Fibroblast of lung (primary cell): ENCODE measurements around the gene MEG3. TPM values are rescaled to one million over a fixed set of nuclear protein-coding genes. Genes with fewer than 3 reads are reported as not detected.

Source experiments
- DNase-seq, 2 donors: peaks; one replicate each; pipeline versions ENCODE4 v3.0.0 to v3.0.0-alpha.2; 2010; ENCODE audit warnings: low read depth in 2 of 2
- H2AFZ ChIP-seq: 2 replicates; pipeline ENCODE4 v1.5.1; 2012; ENCODE audit warnings: low read length, control low read depth, inconsistent platforms
- H3K27ac ChIP-seq: 2 replicates; pipeline ENCODE4 v1.5.1; 2011; ENCODE audit warnings: low read length, control low read depth; ENCODE audit not compliant: insufficient read depth
- H3K27me3 ChIP-seq: 2 replicates; pipeline ENCODE4 v1.5.1; 2011; ENCODE audit warnings: mild to moderate bottlenecking, low read length; ENCODE audit not compliant: control insufficient read depth, insufficient read depth
- H3K36me3 ChIP-seq: 2 replicates; pipeline ENCODE4 v1.5.1; 2011; ENCODE audit warnings: low read length; ENCODE audit not compliant: control insufficient read depth, insufficient read depth
- H3K4me1 ChIP-seq: 2 replicates; pipeline ENCODE4 v1.5.1; 2011; ENCODE audit warnings: low read length; ENCODE audit not compliant: control insufficient read depth, insufficient read depth; ENCODE audit errors: extremely low read depth
- H3K4me2 ChIP-seq: 2 replicates; pipeline ENCODE4 v1.5.1; 2011; ENCODE audit warnings: low read length, control low read depth; ENCODE audit not compliant: insufficient read depth; ENCODE audit errors: extremely low read depth
- H3K4me3 ChIP-seq, 4 experiments: fragments of 200-600 bp in 1 of 4; sonication (generic) in 1 of 4; replicated peaks in 1 of 4; 2 replicates each; pipeline ENCODE4 v1.5.1; 2011 to 2016; ENCODE audit warnings: low read length in 4 of 4, low read depth in 3 of 4, mild to moderate bottlenecking in 3 of 4, control low read depth in 2 of 4, inconsistent platforms in 1 of 4, mixed read lengths in 1 of 4; ENCODE audit not compliant: insufficient read depth in 1 of 4; ENCODE audit errors: control extremely low read depth in 1 of 4
- H3K79me2 ChIP-seq: 2 replicates; pipeline ENCODE4 v1.5.1; 2012; ENCODE audit warnings: mild to moderate bottlenecking, low read length, inconsistent platforms; ENCODE audit not compliant: control insufficient read depth, insufficient read depth
- H3K9ac ChIP-seq: 2 replicates; pipeline ENCODE4 v1.5.1; 2011; ENCODE audit warnings: mild to moderate bottlenecking, low read length, control low read depth; ENCODE audit not compliant: insufficient read depth
- H3K9me3 ChIP-seq: 2 replicates; pipeline ENCODE4 v1.5.1; 2012; ENCODE audit warnings: low read depth, low read length; ENCODE audit not compliant: control insufficient read depth, insufficient read depth
- H4K20me1 ChIP-seq: 2 replicates; pipeline ENCODE4 v1.5.1; 2011; ENCODE audit warnings: low read length; ENCODE audit not compliant: control insufficient read depth, insufficient read depth; ENCODE audit errors: extremely low read depth
- EZH2 ChIP-seq: IDR thresholded peaks from 2 replicates; pipeline ENCODE4 v1.5.1; 2012; ENCODE audit warnings: low read length, control low read depth, mild to moderate bottlenecking; ENCODE audit errors: missing control alignments
- polyA plus RNA-seq, 2 donors: library from polyadenylated mRNA; depleted of rRNA in 1 of 2; stranded (reverse) in 1 of 2; unstranded in 1 of 2; fragments of >200 nt; gene quantifications; 2 replicates each; pipeline ENCODE4 v1.2.1, GENCODE V29; 2011 to 2012; ENCODE audit warnings: missing spikeins in 1 of 2
- total RNA-seq: library from RNA; depleted of rRNA; stranded (reverse); fragments of >200 nt; gene quantifications from 2 replicates; pipeline ENCODE4 v1.2.1, GENCODE V29; 2014
- TF ChIP-seq, protein P1 (sequence below), 2 donors: IDR thresholded peaks in 1 of 2; conservative IDR thresholded peaks in 1 of 2; 1 replicate in 1 of 2; 2 replicates in 1 of 2; pipeline ENCODE4 v1.5.1; 2011 to 2012; ENCODE audit warnings: low read length in 2 of 2, control low read depth in 1 of 2, inconsistent platforms in 1 of 2, low read depth in 1 of 2, mild to moderate bottlenecking in 1 of 2

The MEG3 gene
- total and polyA plus RNA-seq, 2 donors (not counting 1 experiment from before 2014, with no cell fraction given): 104 to 182 TPM

DNA sequence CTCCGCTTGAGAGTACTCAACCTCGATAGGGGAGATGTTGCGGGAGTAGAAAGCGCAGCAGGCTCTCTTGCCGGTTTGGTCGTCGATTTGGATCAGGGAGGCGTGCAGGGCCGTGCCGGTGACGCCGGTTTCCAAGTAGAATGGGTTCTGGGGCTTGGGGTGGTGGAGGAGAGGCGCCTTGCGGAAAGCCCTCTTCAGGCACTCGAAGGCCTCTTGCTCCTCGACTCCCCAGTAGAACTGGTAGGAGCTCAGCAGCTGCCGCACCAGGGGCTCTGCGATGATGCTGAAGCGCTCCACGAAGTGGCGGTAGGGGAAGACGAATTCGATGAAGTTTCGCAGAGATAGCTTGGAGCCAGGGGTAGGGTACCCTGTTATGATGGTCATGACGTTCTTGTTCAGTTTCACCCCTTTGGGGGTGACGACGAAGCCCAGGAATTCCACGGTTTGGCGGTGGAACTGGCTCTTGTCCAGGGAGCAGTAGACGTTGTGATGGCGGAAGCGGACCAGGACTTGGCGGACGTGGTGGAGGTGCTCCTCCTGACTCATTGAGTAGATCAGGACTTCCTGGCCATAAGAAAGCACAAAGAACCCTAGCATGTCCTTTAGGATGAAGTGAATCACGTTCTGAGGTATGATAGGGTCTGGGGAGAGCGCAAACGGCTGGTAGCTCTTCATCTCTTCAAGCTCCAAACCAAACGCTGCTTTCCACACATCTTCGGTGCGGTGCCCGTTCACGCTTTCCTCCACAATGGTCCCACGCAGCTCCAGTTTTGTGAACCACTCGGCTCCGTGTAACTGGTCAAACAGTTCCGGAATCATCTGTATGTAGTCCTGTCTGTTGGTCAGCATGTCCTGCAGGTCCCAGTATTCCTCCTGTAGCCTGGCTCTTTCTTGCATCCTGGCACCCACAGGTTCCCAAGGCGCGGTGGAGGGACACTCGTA lies 56.4 kb downstream of the MEG3 start:
- Histone ChIP-seq H3K9ac (no peak overlapping the region), H2AFZ (no peak overlapping the region), H3K4me2 (no peak overlapping the region), H3K4me3 (no peak overlapping the region), H3K27me3 (no peaks in the 10 kb centered on the region), H3K27ac (no peak overlapping the region), H3K36me3 (peaks cover 12% of the 10 kb centered on the region), H4K20me1 (no peaks in the 10 kb centered on the region), H3K79me2 (no peaks in the 10 kb centered on the region), H3K9me3 (no peaks in the 10 kb centered on the region), H3K4me1 (no peaks in the 10 kb centered on the region)
- no peak for DNase-seq
- TF ChIP-seq, protein P1, sequence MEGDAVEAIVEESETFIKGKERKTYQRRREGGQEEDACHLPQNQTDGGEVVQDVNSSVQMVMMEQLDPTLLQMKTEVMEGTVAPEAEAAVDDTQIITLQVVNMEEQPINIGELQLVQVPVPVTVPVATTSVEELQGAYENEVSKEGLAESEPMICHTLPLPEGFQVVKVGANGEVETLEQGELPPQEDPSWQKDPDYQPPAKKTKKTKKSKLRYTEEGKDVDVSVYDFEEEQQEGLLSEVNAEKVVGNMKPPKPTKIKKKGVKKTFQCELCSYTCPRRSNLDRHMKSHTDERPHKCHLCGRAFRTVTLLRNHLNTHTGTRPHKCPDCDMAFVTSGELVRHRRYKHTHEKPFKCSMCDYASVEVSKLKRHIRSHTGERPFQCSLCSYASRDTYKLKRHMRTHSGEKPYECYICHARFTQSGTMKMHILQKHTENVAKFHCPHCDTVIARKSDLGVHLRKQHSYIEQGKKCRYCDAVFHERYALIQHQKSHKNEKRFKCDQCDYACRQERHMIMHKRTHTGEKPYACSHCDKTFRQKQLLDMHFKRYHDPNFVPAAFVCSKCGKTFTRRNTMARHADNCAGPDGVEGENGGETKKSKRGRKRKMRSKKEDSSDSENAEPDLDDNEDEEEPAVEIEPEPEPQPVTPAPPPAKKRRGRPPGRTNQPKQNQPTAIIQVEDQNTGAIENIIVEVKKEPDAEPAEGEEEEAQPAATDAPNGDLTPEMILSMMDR (conservative IDR thresholded peaks at IDR 0.05 in 1 of 2, IDR thresholded peaks at IDR 0.05 in 1 of 2; ENCODE audit: low read depth in 1 of 2, low read length in 2 of 2): no peak
- TF ChIP-seq EZH2: no peak

DNA sequence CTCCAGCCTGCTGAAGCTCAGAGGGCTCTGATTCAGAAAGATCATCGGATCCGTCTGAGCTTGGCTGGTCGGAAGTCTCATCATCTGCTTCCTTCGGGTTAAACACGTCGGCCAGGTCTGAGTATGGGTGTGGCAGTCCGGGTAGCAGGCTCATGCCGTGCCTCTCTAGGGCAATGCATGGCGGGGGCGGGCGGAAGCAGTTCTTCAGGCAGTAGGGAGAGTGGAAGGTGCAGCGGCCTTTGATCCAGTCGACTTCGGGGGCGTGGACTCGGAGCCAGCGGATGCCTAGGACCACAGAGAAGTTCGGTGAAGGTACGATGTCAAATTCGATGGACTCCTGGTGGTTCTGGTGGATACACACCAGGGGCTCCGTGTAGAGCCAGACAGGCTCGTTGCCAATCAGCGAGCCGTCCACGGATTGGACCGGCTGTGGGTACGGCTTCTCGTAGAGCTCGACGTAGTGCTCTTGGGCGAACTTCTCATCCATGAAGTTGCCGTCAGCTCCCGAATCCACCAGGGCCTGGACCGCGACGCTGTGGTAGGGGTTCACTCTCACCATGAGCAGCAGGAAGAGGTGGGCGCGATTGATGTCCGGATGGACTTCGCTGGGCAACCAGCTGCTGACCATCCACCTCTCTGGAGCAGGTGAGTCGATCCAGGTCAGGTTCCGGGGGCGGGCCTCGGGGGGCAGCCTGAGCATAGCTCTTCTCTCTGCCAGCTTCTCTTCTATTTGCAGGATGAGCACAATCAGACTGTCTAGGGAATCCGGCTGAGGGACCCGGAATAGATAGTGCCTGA lies 57.3 kb downstream of the MEG3 start:
- Histone ChIP-seq H4K20me1 (no peaks in the 10 kb centered on the region), H3K4me3 (no peak overlapping the region), H3K4me1 (no peaks in the 10 kb centered on the region), H3K27me3 (no peaks in the 10 kb centered on the region), H3K36me3 (peaks cover 12% of the 10 kb centered on the region), H3K9me3 (no peaks in the 10 kb centered on the region), H3K9ac (no peak overlapping the region), H2AFZ (no peak overlapping the region), H3K27ac (no peak overlapping the region), H3K79me2 (no peaks in the 10 kb centered on the region), H3K4me2 (no peak overlapping the region)
- no peak for DNase-seq
- no peak for TF ChIP-seq EZH2
- TF ChIP-seq, protein P1 (conservative IDR thresholded peaks at IDR 0.05 in 1 of 2, IDR thresholded peaks at IDR 0.05 in 1 of 2; ENCODE audit: low read depth in 1 of 2, low read length in 2 of 2): no peak

DNA sequence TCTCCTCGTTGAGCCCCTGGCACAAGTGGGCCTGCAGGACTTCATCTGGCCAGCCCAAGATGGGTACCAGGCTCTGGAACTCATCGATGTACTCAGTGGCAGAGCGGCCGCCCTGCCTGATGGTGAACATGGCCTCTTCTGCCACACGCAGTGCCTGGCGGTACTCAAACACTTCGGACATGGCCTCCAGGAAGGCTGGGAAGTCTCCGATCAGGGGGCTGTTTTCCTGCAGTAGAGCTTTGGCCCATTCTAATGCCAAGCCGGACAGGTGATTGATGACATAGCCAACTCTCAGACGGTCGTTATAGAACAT lies 57.8 kb downstream of the MEG3 start:
- H3K79me2 ChIP-seq: no peaks in the 10 kb centered on the region
- H3K4me1 ChIP-seq: no peaks in the 10 kb centered on the region
- no peaks in the 10 kb centered on the region for H3K27me3 ChIP-seq

More for the DNA sequence above, 57.8 kb downstream of the MEG3 start:
- no peak overlapping the region for H3K4me3 ChIP-seq
- TF ChIP-seq, protein P1 (conservative IDR thresholded peaks at IDR 0.05 in 1 of 2, IDR thresholded peaks at IDR 0.05 in 1 of 2; ENCODE audit: low read depth in 1 of 2, low read length in 2 of 2): no peak
- TF ChIP-seq EZH2: no peak
- no peak for DNase-seq
- no peak overlapping the region for H3K4me2 ChIP-seq
- no peaks in the 10 kb centered on the region for H4K20me1 ChIP-seq
- no peaks in the 10 kb centered on the region for H3K9me3 ChIP-seq
- no peak overlapping the region for H2AFZ ChIP-seq
- H3K27ac ChIP-seq: no peak overlapping the region
- peaks cover 12% of the 10 kb centered on the region for H3K36me3 ChIP-seq
- H3K9ac ChIP-seq: no peak overlapping the region
